IPS-11a (cell line): Measurements from ENCODE around the gene FAM162B.
"Not testable (repeated sequence)": the region's sequence is repeated elsewhere in the genome, so short reads cannot be mapped to it uniquely, and the experiment has no call there.

Experiments used
- H3K4me3 ChIP-seq: one replicate; pipeline ENCODE4 v1.5.1; 2013; ENCODE audit warnings: low read depth, low read length, control low read depth

The FAM162B gene

DNA sequence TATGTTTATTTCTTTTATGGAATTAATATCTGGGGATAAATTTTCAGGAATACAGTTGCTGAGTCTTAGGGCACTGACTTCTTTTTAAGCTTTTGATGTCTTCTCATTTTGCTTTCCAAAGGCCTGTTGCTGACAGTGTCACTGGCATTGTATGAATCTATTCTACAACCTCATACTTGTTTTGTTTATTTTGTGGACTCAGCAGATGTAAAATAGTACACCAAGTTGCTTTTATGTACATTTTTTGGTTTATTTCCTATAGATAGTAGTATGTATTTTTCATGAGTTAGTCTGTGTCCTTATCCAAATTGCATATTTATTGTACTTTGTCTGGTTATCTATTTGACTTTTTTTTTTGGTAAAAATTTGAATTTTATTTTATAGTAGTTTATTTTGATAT lies 35.0 kb downstream of the FAM162B start:
- H3K4me3 ChIP-seq = no peak overlapping the region

DNA sequence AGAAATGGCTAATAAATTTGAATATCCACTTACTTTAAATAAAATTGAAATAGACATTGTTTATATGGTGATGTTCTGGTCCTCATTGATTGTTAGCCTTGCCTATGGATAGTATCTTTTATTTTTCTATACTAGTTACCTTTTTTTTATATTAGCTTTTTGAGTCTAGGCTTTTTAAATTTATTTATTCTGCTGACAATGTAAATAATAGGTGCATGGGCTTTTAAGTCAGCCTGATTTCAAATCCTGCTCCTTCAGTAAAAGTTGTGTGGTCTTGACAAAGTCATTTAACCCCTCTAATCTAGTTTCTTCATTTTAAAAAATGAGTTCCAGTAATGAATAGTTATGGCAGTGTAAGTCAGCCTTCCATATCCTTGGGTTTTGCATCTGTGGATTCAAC lies 38.6 kb downstream of the FAM162B start:
- no peak overlapping the region for H3K4me3 ChIP-seq

GRCh38 chr6:116714761-116715160 lies 50.8 kb downstream of the FAM162B start:
- no peak overlapping the region for H3K4me3 ChIP-seq

GRCh38 chr6:116714296-116714695 lies 51.2 kb downstream of the FAM162B start:
- no peak overlapping the region for H3K4me3 ChIP-seq

- H3K4me3 ChIP-seq = no peak overlapping the region
These were observed 59.6 kb downstream of the FAM162B start for GRCh38 chr6:116705917-116706316.

- H3K4me3 ChIP-seq = not testable (repeated sequence)
These were observed 61.6 kb downstream of the FAM162B start for GRCh38 chr6:116703888-116704287.
